H1 (cell line): ENCODE measurements around the gene CCDC106. TPM values are rescaled to one million over a fixed set of nuclear protein-coding genes. Genes with fewer than 3 reads are reported as not detected.

Source experiments
- BCL11A ChIP-seq, 2 experiments: IDR thresholded peaks; one replicate each; pipeline ENCODE4 v1.6.1; 2011; ENCODE audit warnings: low read depth in 2 of 2, low read length in 2 of 2, mild to moderate bottlenecking in 2 of 2
- CHD7 ChIP-seq: fragments of 300-600 bp; sonication (generic); IDR thresholded peaks from 2 replicates; pipeline ENCODE4 v1.7.1; 2012; ENCODE audit warnings: low read length, moderate library complexity, mild to moderate bottlenecking, inconsistent platforms; ENCODE audit not compliant: insufficient replicate concordance
- EGR1 ChIP-seq: IDR thresholded peaks from 2 replicates; pipeline ENCODE4 v1.6.1; 2011; ENCODE audit warnings: low read depth, low read length, borderline replicate concordance
- GABPA ChIP-seq: IDR thresholded peaks from 2 replicates; pipeline ENCODE4 v1.6.1; 2011; ENCODE audit warnings: mild to moderate bottlenecking, low read length, moderate library complexity, borderline replicate concordance; ENCODE audit not compliant: insufficient read depth
- KDM4A ChIP-seq: IDR thresholded peaks from one replicate; pipeline ENCODE4 v1.7.1; 2012; ENCODE audit warnings: low read depth, mild to moderate bottlenecking, moderate library complexity, low read length, inconsistent platforms; ENCODE audit not compliant: severe bottlenecking
- RBBP5 ChIP-seq: IDR thresholded peaks from 2 replicates; pipeline ENCODE4 v1.7.1; 2012; ENCODE audit warnings: low read depth, mild to moderate bottlenecking, inconsistent platforms, low read length, moderate library complexity, borderline replicate concordance
- RXRA ChIP-seq: IDR thresholded peaks from 2 replicates; pipeline ENCODE4 v1.6.1; 2011; ENCODE audit warnings: low read depth, mild to moderate bottlenecking, low read length, moderate library complexity; ENCODE audit not compliant: insufficient read depth
- SAP30 ChIP-seq: fragments of 300-600 bp; sonication (generic); IDR thresholded peaks from 2 replicates; pipeline ENCODE4 v1.7.1; 2012; ENCODE audit warnings: low read length, moderate library complexity, mild to moderate bottlenecking, inconsistent platforms; ENCODE audit not compliant: insufficient read depth, insufficient replicate concordance
- polyA plus RNA-seq, 7 experiments: library from polyadenylated mRNA; depleted of rRNA in 3 of 7; stranded (reverse) in 5 of 7; unstranded in 2 of 7; fragments of >200 nt in 5 of 7; fragments of 200-250 nt in 2 of 7; gene quantifications; 1 replicate in 5 of 7; 2 replicates in 1 of 7; 4 replicates in 1 of 7; pipeline versions ENCODE4 v1.2.1 to v1.2.3, GENCODE V29; 2011 to 2013; ENCODE audit warnings: missing spikeins in 2 of 7, mixed read lengths in 2 of 7
- total RNA-seq: library from RNA; stranded (reverse); fragmentation: NEBNext Ultra II Directional; extraction: Animal tissue kit (Norgen Biotek cat#: 25700); gene quantifications from 2 replicates; pipeline ENCODE4 v1.2.1, GENCODE V29; 2021

Gene CCDC106
- total and polyA plus RNA-seq, 2 of the 8 experiments (the other 6 are each of a cell fraction or from before 2014, with no cell fraction given), result 12.0 to 20.1 TPM

GRCh38 chr19:55643003-55643886, 4.8 kb upstream of the CCDC106 start, which contains the start of gene ZNF581 (continued):
- TF ChIP-seq CHD7 (no peak), RXRA (no peak), RBBP5 (no peak), SAP30 (peak; percentile 42), GABPA (peak; percentile 89), KDM4A (peak; percentile 45), EGR1 (peak; percentile 45; the same call in 1 of the 2 replicates), BCL11A (IDR thresholded peaks at IDR 0.05; ENCODE audit: low read depth in 2 of 2, low read length in 2 of 2) (no peak)
